ENCODE data around the gene ADAMTS12. TPM values are rescaled to one million over a fixed set of nuclear protein-coding genes. Genes with fewer than 3 reads are reported as not detected.

Gene ADAMTS12
- total and polyA plus RNA-seq, 2 of the 8 experiments (the other 6 are each of a cell fraction or from before 2014, with no cell fraction given) = 6.4 to 12.8 TPM

GRCh38 chr5:33679791-33680190 lies 212.0 kb downstream of the ADAMTS12 start (continued):
- TF ChIP-seq SAP30 (IDR thresholded peaks at IDR 0.05; ENCODE audit: insufficient read depth, insufficient replicate concordance, low read length) = no peak
- TF ChIP-seq EGR1 (IDR thresholded peaks at IDR 0.05; ENCODE audit: borderline replicate concordance, low read depth, low read length) = no peak
- TF ChIP-seq GABPA (IDR thresholded peaks at IDR 0.05; ENCODE audit: borderline replicate concordance, insufficient read depth, low read length) = no peak
- TF ChIP-seq CTBP2 (IDR thresholded peaks at IDR 0.05; ENCODE audit: borderline replicate concordance, insufficient read depth, insufficient read length, low read length) = no peak

Measured in H1 (cell line).